AG09309 (cell line): ENCODE results near the gene CSNK1D.

ENCODE experiments used
- DNase-seq: peaks from one replicate; pipeline ENCODE4 v3.0.0-alpha.2; 2010; ENCODE audit warnings: low read depth
- H3K4me3 ChIP-seq: 2 replicates; pipeline ENCODE4 v1.5.1; 2011; ENCODE audit warnings: mild to moderate bottlenecking, low read depth, low read length, moderate library complexity; ENCODE audit not compliant: control insufficient read depth
- TF ChIP-seq, protein P1 (sequence below): IDR thresholded peaks from 2 replicates; pipeline ENCODE4 v1.5.1; 2011; ENCODE audit warnings: mild to moderate bottlenecking, low read depth, low read length, inconsistent platforms; ENCODE audit not compliant: insufficient read depth, control insufficient read depth; ENCODE audit errors: missing control alignments

CSNK1D gene

DNA sequence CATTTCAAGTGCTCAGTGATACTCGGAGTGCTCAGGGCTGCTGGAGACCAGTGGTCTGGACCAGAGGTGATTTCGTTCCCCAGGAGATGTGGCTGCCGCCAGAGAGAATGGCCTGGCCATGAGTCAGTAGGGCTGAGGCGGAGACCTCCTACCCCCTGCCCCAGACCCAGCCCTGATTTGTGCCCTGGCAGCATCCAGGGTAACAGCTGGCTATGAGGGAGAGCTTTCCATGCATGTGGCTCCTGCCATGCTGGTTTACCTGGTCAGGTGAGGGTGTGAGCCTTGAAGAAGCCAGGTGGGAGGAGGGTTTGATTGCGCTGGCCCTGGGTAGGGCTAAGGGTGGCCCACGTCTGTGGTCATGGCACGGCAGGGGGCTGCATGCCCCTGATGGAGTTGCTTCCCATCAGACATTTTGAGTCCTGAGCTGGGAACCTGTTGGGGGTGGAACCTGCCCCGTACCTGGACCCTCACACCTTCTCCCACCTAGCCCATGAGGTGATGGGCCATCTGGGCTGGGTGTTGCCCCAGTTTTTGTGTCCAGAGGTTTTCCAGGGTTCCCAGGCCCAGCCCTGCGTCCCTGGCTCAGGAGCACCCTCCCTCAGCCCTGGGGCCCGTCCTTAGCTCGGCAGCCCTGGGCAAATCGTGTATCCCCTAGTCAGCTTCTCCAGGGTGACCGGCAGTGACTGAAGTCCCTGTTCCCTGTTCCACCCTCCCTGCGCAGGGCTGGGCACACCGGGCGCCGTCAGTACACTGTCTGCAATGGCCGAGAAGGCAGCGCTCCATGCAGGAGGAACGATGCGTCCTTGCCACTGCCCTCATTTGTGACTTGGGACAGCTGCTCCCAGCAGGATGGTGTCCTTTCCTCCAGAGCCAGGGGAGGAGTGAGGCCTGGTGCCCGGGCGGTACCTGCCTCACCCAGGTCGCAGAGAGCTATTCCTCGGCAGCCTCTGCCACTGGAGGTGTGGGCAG, 9.0 kb upstream of the CSNK1D start:
- TF ChIP-seq, protein P1, sequence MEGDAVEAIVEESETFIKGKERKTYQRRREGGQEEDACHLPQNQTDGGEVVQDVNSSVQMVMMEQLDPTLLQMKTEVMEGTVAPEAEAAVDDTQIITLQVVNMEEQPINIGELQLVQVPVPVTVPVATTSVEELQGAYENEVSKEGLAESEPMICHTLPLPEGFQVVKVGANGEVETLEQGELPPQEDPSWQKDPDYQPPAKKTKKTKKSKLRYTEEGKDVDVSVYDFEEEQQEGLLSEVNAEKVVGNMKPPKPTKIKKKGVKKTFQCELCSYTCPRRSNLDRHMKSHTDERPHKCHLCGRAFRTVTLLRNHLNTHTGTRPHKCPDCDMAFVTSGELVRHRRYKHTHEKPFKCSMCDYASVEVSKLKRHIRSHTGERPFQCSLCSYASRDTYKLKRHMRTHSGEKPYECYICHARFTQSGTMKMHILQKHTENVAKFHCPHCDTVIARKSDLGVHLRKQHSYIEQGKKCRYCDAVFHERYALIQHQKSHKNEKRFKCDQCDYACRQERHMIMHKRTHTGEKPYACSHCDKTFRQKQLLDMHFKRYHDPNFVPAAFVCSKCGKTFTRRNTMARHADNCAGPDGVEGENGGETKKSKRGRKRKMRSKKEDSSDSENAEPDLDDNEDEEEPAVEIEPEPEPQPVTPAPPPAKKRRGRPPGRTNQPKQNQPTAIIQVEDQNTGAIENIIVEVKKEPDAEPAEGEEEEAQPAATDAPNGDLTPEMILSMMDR = no peak
- DNase-seq = no peak
- no peak overlapping the region for H3K4me3 ChIP-seq

DNA sequence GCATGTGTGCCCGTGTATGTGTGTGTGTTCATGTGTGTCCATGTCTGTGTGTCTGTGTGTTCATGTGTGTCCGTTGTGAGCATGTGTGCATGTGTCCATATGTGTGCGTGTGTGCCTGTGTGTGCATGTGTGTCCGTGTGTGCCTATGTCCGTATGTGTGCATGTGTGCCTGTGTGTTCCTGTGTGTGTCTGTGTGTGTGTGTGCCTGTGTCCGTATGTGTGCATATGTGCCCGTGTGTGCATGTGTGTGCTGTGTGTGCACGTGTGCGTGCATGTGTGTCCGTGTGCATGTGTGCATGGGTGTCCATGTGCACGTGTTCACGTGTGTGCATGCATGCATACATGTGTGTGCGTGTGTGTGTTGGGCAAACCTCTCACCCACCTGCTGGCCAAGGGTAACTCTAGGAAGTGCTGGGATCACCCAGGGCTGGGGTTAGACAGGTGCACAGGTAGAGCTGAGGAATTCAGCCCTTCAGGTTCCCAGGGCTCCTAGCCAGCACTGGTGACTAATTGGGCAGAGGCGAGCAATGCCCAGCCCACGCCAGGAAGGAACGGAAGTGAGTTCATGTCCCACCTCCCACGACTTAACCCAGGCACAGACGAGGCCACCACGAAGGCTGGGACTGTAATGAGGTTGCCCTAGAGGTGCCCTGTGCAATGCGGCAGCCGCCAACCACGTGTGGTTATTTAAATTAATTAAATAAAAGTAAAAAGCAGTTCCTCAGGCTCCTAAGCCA, 8.2 kb upstream of the CSNK1D start:
- H3K4me3 ChIP-seq = no peak overlapping the region
- TF ChIP-seq, protein P1 = no peak
- no peak for DNase-seq

DNA sequence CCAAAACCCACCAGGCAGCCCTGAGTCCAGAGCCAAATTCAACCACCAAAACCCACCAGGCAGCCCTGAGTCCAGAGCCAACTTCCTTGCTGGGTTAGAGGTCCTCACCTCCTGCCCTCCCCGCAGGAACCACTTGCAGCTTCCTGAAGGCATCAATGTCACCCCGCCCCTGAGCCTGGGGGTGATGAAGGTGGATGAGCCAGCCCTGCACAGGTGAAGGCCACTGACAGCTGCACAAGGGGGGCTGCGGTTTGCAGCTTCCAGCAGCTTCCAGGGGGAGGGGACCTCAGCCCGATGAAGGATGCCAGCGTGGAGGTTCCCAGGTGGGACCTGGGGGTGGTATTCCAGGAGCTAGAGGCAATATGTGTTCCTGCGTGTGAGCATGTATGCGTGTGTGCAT, 7.6 kb upstream of the CSNK1D start:
- DNase-seq = no peak
- TF ChIP-seq, protein P1 = no peak
- no peak overlapping the region for H3K4me3 ChIP-seq

DNA sequence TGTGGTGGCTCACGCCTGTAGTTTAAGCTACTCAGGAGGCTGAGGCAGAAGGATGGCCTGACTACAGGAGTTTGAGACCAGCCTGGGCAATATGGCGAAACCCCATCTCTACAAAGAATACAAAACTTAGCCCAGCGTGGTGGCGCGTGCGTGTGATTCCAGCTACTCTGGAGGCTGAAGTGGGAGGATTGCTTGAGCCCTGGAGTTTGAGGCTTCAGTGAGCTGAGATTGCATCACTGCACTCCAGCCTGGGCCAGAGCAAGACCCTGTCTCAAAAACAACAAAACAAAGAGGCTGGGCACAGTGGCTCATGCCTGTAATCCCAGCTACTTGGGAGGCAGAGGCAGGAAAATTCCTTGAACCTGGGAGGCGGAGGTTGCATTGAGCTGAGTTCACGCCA, 7.0 kb upstream of the CSNK1D start:
- TF ChIP-seq, protein P1 = no peak
- no peak for DNase-seq
- no peak overlapping the region for H3K4me3 ChIP-seq

DNA sequence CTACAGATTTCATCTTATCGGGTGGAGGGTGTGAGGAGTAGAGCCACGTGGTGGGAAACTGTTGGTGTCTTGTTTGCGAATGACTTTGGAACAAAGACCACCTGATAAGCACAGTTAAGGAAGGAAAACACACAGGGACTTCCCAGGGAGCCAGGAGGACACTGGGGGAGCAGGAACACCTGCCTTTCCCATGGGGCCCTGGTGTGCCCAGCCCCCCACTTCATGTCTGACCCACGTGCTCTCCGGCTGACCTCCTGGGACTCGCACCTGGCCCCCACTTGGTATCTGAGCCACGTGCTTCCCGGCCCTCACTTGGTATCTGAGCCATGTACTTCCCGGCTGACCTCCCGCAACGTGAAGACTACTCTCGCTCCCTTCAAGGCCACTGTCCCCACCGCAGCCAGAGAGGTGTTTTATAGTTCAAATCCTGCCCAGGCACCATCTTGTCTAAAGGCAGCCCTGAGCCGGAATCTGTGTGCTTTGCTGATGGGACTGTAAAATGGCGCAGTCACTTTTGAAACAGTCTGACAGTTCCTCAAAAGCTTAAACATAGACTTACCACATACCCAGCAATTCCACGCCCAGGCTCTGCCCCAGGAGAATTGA, 5.4 kb upstream of the CSNK1D start:
- no peak for DNase-seq
- TF ChIP-seq, protein P1 = no peak
- H3K4me3 ChIP-seq = no peak overlapping the region

DNA sequence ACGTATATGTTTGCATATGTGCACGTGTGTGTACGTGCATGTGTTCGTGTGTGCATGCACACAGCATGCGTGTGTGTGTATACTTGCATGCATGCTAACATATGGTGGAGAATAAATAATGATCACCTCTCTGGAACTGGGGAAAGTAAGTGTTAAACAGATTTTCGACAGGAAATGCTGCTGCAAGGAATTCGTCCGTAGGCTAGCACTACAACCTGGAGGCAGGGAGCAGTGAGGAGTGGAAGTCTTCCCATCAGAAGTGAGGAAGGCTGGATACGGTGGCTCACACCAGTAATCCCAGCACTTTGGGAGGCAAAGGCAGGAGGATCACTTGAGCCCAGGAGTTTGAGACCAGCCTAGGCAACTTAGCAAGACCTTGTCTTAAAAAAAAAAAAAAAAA, 4.8 kb upstream of the CSNK1D start:
- TF ChIP-seq, protein P1 = no peak
- H3K4me3 ChIP-seq = no peak overlapping the region
- no peak for DNase-seq
